ENCODE measurements around the gene SCFD2.

- TF ChIP-seq CTCF (conservative IDR thresholded peaks at IDR 0.05) (no peak), EZH2 (IDR thresholded peaks at IDR 0.05; ENCODE audit: low read depth) (no peak)
Observed at GRCh38 chr4:53066155-53066554, 299.7 kb downstream of the SCFD2 start.

Measured in PC-9 (cell line).